HG03135 (cell line): ENCODE data around the gene UBE2Q1.
A peak's percentile ranks its signal among the peaks of the same experiment; 100 is the strongest.

ENCODE experiments used
- ATAC-seq: cut with Tn5 transposase; IDR thresholded peaks from one replicate; pipeline ENCODE4 v1.9.1; 2021; ENCODE audit warnings: mild to moderate bottlenecking, moderate library complexity; ENCODE audit not compliant: unreplicated experiment

Gene UBE2Q1

GRCh38 chr1:154577346-154578057 lies 19.0 kb upstream of the UBE2Q1 start:
- ATAC-seq = no peak

- ATAC-seq = no peak
These were observed 17.6 kb upstream of the UBE2Q1 start for GRCh38 chr1:154575951-154576566.

GRCh38 chr1:154575147-154575927 lies 16.9 kb upstream of the UBE2Q1 start:
- ATAC-seq = no peak

GRCh38 chr1:154574716-154575115 lies 16.3 kb upstream of the UBE2Q1 start:
- ATAC-seq = no peak

- ATAC-seq = no peak
These were observed 14.7 kb upstream of the UBE2Q1 start for GRCh38 chr1:154573168-154573510.

- no peak for ATAC-seq
These were observed 14.2 kb upstream of the UBE2Q1 start for GRCh38 chr1:154572468-154573167.

- no peak for ATAC-seq
These were observed 13.5 kb upstream of the UBE2Q1 start for GRCh38 chr1:154571964-154572288.

- no peak for ATAC-seq
These were observed 12.9 kb upstream of the UBE2Q1 start for GRCh38 chr1:154571244-154571963.

GRCh38 chr1:154568157-154568815 lies 9.8 kb upstream of the UBE2Q1 start:
- ATAC-seq = no peak

GRCh38 chr1:154567386-154568156 lies 9.1 kb upstream of the UBE2Q1 start, which contains the start of gene CHRNB2:
Gene CHRNB2, plus strand, starts transcription at chr1:154567778. Its CDS starts 267 bp downstream, at chr1:154568045.
- ATAC-seq = no peak

GRCh38 chr1:154565876-154566275 lies 7.4 kb upstream of the UBE2Q1 start:
- ATAC-seq = no peak

GRCh38 chr1:154559466-154560044 lies 1.1 kb upstream of the UBE2Q1 start:
- peak; percentile 47 for ATAC-seq

- peak; percentile 85 for ATAC-seq
These were observed 431 bp upstream of the UBE2Q1 start for GRCh38 chr1:154558720-154559465.

GRCh38 chr1:154557248-154557938 lies 1.1 kb downstream of the UBE2Q1 start:
- ATAC-seq = no peak

- ATAC-seq = no peak
These were observed 2.0 kb downstream of the UBE2Q1 start for GRCh38 chr1:154556422-154556821.

- no peak for ATAC-seq
These were observed 5.1 kb downstream of the UBE2Q1 start for GRCh38 chr1:154553056-154554030.

GRCh38 chr1:154552036-154552435 lies 6.4 kb downstream of the UBE2Q1 start:
- ATAC-seq = no peak
